SU-DHL-6 (cell line): Measurements from ENCODE around the gene C2orf42.

Experiments used
- CTCF ChIP-seq: fragments of 200-600 bp; sonication (generic); IDR thresholded peaks from one replicate; pipeline ENCODE4 v1.5.1; 2017; ENCODE audit warnings: antibody characterized with exemption, mild to moderate bottlenecking, low read length, moderate library complexity; ENCODE audit not compliant: insufficient read depth, poor library complexity, severe bottlenecking
- EZH2phosphoT487 ChIP-seq: fragments of 200-600 bp; sonication (generic), shearing (Covaris generic); conservative IDR thresholded peaks from 2 replicates; pipeline ENCODE4 v1.6.1; 2018; ENCODE audit warnings: mild to moderate bottlenecking, antibody characterized with exemption, low read length, moderate library complexity, mixed read lengths

- TF ChIP-seq EZH2phosphoT487 (no peak), CTCF (no peak)
These were observed at the start of gene C2orf42 for GRCh38 chr2:70190418-70191243.
